GOT3 (cell line): Measurements from ENCODE around the gene ATP2B1.
"Not testable (repeated sequence)": the region's sequence is repeated elsewhere in the genome, so short reads cannot be mapped to it uniquely, and the experiment has no call there.

ENCODE experiments used
- DNase-seq: peaks from one replicate; lab custom pipeline; 2025; ENCODE audit warnings: mixed read lengths; lab: John Stamatoyannopoulos, UW

ATP2B1 gene

DNA sequence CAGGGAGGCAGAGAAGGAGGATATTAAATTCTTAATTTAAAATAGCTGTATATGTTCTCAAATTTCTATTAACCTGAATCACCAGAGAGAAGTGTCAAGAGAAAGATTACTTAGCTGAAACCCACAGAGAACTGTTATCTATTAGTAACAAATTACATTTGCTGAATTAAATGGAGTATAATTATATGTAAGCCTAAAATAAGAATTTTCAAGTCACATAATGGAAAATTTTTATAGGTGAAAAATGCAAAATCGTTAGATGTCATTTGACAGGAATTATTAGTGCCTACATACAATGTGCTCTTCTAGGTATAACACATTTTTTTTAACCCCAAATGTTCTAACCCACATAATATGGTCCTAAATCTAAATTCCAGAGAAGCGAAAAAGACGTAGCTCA is 4.1 kb upstream of the ATP2B1 start:
- no peak for DNase-seq

DNA sequence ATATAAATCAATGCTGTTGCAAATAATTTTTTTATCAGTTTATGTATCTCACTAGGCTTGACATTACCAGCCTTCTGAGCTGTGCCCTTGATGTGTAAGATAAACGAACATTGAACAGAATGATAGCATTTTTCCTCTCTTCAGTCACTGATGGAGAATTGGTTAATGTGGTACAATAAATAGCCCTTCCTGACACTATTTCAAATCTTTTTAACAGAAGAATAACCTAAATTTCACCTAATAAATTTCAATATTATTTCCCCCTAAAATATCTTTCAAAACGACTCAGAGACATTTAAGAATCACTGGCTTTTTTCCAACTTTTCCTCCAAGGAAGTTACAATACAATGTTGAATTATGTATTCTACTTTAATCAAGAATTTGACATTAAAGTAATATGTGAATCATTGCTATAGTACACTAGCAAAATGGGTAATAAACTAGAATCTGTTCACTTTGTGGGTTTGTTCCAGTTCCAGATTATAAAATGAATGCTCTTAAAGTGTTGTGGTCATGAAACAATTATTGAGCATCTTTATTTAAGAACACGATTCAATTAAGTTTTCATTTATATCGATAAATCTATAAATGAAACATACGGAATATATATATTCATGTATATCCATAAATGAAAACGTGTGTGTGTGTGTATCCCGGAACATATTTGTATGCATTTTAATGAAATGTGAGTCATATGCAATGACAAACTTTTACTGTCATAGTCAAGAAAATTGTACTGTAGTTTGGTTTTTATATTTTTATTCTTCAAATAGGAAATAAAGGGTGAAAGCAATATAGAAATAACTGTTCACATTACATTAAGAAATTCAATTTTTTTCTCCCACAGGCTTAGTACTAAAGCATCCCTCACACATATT is 2.5 kb upstream of the ATP2B1 start:
- DNase-seq = no peak

DNA sequence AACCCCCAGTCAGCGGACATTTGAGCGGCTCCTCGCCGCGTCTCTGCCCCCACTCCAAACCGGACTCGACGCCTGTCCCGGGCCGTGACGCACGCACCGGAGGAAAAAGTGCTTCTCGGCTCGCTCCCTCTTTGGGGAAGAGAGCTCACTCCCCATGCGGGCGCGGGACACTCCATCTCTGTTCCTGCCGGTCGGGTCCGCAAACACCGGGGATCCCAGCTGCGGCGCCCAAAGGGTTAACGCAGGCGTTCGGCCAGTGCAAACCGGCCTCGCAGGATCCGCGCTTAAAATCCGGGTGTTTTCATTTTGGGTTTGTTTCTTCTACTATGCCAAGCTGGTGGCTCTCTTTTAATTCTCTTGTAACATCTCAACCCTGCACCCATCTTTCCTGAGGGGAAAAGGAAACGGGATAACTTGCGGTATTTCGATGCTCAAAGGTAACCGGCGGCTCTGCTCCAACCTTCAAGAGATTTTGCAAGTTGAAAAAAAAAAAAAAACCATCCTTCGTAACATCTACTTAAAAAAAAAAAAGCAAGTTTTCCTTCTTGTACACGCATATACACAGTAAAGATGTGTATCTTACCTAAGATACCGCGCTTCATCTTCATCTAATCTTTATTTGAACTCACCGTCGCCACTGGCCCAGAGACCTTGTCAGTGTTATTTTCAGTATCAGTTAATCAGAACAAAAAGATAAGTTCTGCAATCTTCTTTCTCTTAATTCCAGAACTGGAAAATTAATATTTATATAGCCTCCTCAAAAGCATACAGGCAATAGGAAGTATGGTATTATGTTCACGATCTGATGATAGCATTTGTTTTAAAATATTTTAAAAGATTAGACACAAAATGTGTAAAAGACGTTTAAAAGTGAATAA is 1.6 kb upstream of the ATP2B1 start:
- DNase-seq = no peak

DNA sequence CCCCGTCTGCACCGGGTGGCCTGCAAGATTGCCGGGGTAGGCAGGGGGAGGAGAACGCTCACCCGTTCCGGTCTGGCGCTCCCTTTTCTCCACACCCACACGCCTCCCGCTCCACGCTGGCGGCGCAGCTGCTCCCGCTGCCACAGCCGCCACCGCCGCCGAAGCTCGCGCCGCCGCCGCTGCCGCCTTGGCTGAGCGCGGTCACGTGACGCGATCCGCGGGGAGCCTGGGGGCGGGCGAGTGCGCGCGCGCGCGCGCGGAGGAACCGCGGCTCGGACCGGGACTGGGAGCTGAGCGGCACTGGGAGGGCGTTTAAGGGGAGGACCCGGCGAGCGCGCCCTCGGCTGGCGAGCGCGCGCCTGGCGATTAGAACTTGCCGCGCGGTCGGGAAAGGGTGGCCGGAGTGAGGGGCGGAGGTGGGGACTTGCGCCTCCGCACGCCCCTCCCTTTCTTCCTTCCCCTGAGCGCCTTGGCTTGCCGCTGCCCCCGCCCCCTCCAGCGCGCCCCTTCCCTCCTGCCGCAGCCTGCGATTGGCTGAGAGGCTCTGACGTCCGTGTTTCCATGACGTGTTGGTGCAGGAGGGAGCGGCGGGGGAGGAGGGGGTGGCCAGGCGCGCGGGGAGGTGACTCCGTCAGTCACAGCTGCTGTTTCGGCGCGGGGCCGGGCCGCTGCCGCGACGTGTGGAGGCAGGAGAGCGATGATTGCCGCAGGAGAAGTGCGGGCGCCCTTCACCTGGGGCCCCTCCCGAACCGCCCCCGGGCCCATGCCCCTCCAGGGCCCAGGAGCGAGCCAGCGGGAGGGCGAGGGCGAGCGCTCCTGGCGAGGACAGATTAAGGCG is 738 bp upstream of the ATP2B1 start:
- peak; percentile 95 for DNase-seq

DNA sequence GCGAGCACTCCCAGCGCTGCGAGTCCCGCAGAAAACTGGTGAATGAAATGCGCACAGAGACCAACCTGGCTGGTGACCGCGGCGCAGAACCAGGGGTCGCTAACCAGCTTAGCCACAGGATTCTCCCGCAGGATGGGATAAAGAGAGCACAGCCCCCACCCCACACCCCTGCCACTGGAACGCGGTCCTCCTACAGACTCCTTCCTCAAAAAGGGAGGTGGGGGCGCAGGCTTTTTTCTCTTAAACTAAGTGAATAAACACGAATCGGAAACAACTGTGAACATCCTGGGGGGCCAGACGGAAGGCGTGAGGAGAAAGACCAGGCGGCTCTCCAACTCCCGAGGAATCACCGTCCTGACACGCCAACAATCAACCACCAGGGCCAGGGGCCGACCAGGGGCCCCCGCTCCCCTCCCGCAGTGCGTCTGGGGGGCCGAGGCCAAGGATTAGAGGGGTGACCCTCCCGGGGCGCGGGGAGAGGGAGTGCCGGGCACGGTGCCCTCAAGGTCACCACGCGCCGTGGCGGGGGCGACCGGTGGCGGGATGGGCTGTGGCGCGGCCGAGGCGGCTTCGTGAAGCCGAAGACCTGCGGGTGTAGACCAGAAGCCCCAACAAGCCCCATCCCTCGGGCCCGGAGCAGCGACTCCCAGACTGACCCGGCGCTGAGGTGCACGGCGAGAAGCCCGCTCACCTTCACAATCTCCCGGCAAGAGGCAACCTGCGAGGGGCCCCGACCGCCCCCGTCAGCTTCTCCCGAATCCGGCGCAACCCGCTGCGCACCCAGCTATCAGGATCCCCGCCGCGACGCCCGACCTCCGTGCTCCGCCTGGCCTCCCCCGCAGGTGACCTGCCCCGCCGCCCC is 704 bp downstream of the ATP2B1 start:
- no peak for DNase-seq

DNA sequence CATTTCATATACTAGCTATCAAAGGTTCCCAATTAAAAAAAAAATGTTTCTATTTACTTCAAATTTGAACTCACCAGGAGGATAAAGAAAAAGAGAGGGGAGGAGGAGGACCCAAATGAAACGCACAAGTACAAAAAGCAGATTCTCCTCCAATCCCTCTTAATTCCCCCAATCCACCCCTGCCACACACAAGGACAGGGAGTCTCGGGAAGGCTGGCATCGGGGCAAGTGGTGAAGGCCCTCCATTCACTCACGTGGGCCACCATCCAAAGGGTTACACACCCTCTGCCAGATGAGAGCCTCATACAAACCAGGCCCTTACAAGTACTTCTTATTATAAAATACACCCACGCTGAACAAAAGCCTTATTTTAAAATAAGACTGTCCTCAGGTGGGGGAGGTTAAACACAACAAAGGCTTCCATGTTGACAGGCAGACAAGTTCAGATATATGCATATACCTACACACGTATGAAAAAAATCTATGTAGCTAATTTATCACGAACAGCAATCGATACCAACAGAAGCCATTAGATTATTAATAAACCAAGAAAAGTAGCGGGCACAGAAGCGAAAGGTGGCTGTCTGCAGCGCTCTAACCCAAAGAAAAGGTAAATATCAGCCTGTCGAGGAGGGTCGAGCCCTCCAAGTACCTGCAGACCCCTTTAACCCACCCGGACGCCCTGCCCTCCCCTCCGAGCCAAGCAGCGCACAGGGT is 1.5 kb downstream of the ATP2B1 start:
- DNase-seq = no peak

DNA sequence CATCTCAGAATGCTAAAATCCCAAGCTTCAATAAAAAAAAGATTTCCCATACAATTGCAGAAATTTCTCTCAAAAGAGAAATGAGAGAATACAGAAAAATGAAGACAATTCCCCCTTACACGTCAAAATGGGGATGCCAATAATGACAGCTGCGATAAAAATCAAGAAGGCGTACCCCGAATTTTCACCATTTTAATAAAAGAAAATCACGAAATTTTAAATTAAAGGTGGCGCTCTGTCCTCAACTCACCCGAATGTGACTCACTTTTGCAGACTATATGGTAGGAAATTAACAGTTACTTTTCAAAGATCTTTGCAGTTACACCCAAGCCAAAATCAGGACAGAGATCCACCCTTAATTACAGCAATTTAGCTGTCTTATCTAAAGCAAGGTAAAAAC is 2.1 kb downstream of the ATP2B1 start:
- DNase-seq = no peak

DNA sequence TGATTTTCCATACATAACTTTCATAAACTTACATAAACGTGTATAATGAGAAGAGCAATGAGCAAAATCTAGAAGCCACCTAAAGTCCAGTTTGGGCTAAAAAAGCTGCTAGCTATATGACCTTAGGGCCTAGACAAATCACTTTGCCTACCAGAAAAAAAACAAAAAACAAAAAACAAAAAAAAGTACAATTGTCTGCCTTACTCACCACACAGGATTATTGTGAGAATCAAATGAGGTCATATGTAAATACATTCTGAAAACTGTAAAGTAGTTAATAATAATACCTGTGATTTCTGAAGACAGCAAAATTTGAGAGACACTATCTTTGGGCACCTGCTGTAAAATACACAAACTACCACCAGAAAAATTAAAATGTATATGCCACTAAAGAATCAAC is 4.2 kb downstream of the ATP2B1 start:
- DNase-seq = no peak

DNA sequence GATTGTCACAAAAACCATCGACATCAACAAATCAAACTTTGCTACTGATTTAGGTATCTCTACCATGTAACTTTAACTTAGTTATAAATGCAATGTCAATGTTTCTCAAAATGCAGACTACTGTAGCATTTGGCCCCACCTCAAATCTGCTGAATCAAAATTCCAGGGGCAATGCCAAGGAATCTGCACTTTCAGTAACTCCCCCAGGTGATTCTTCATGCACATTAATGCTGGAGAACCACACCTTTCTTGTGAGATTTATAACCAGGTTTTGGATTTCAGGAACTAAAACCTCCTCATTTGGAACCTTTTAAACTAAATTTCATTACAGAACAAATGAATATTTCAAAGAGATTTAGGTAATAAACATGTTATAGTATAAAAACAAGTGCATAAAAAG is 4.9 kb downstream of the ATP2B1 start:
- DNase-seq = no peak

DNA sequence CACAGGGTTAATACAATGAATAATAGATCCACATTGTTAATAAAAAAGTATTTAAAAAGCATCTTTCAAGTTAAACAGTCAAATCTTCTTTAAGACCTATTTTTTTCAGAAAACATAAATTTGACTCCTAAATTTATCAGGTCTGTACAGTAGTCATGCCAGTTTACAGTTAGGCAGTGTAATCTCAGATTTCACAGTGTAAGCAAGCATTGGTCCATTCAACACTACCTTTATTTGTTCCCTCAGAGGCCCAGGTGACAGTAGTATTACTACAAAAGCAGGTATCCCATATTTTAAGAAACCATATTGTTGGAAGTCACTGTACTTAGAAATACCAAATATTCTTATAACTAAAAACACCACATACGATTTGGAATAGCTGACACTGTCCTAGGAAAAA is 6.1 kb downstream of the ATP2B1 start:
- no peak for DNase-seq

DNA sequence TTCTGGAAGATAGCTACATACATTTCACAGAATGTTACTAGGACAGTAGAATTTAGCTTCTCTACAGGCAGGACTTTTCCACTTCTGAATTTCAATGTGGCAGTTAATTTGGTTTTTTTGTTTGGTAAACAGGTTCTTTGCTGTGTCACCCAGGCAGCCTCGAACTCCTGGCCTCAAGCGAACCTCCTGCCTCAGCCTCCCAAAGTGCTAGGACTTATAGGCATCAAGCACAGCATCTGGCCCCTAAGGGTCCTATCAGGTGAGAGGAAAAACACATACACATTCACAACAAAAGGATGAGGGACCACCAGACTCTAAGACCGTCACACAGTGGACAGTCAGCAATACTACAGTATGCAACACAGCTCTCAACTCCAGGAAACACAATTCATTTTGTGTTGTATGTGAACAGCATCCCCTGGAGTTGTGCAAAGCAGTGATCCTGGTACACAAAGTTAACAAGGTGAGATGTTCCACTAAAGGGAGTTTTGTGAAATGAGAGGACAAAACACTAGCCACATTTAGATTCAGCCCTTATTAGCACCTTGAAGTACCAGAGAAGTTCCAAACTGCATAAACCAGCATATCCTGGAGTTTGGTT is 6.9 kb downstream of the ATP2B1 start:
- no peak for DNase-seq

DNA sequence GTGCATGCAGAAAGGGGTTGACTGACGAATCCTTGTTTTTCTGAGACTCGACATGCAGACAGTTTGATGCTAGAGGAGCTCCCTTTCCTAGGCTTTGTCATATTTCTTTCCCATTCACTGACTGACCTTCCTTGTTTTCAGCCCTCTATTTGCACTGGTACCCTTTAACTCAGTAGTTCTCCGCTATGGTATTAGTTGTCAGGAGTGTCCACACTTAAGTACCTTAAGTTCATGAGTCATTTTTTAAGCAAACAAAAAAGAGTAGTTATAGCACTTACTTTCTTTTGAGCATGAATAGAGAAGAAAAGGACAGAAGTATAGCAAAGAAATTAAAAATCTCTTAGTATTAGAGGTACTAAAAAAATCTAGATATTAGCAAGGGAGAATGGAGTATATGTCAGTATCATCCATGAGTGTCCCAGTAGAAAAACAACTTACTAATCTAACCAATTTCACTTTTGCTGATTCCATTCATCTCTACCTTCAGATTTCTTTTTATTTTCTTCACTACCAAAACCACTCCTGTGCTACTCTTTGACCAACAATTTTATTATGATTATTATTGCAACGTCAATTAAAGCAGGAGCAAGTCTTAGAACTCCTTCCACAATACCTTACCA is 8.3 kb downstream of the ATP2B1 start:
- DNase-seq = no peak

DNA sequence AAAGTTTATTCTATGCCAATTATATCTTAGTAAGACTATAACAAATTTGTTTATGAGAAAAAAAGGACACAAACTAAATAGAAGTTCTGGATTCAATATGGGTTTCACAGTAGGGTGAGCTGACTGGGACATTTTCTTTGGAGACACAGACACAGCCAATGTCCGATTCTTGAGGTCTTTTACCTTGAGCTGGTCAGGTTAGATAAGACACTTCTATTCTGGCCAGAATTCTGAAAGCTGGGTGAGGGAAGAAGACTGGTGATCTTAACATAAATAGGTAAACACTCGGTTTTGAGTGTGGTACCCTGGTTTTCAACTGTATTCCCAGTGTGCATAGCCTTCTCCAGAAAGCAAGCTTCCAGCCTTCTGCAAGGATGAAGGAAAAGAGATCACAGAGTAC is 10.0 kb downstream of the ATP2B1 start:
- DNase-seq = no peak

DNA sequence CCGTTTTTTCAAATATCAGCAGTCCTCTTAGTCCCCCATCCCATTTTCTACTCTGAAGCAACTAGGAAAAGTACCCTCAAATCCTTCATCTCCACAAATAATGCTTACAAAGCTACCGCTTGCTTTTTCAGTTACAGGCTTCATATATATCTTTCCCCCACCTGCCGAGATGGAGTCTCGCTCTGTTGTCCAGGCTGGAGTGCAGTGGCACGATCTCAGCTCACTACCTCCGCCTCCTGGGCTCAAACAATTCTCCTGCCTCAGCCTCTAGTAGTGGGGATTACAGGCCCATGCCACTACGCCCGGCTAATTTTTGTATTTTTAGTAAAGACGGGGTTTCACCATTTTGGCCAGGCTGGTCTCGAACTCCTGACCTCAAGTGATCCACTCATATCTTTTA is 10.9 kb downstream of the ATP2B1 start:
- not testable (repeated sequence) for DNase-seq

DNA sequence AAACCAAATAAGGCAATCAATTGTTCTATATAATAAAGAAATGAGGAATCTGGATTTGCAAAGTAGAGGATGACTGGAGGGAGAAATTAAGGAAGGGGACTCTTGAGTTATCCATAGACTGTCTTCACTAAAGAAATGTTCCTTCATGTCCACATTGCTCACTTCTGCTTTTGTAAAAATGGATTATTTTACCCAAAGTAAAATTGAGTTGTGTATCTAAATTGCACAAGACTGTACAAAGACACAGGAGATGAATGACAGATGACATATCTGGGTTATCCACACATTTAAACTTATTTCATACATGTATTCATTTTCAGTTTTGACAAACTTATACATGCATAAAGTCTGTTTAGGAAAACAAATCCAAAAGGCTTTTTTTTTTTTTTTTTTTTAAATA is 11.3 kb downstream of the ATP2B1 start:
- no peak for DNase-seq

DNA sequence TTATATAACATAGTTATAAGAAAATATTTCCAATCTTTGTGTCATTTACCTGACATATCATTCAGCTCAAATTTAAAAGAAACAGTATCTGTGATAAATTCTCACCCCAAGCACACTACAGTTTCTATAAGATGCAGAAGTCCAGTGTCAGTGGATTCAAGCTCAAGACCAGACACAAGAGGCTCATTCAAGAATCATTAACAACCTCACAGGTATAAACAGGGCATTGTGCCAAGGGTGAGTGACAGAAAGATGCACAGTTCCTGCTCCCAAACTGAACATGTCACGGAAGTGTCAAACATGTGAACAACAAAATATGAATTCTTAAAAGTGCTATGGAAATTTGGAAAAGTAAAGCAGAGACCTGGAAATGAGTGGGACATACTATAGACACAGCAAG is 12.8 kb downstream of the ATP2B1 start:
- no peak for DNase-seq

DNA sequence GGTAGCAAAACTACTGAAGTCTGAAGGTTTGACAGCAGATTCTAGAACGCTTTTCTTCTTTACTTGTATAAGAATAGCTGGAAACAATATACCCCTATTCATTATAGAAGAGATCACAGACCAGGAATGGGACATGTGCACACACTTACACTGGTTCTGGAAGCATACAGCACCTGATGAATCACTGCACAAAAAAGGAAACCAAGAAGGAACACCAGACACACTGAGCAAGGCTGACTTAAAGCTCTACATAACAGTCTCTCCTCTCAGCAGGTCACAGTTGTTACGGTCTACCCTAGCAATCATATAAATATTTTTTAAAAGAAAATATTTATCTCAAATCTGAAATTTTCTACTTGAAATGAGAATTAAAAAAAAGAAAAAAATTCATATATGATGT is 13.5 kb downstream of the ATP2B1 start:
- no peak for DNase-seq

DNA sequence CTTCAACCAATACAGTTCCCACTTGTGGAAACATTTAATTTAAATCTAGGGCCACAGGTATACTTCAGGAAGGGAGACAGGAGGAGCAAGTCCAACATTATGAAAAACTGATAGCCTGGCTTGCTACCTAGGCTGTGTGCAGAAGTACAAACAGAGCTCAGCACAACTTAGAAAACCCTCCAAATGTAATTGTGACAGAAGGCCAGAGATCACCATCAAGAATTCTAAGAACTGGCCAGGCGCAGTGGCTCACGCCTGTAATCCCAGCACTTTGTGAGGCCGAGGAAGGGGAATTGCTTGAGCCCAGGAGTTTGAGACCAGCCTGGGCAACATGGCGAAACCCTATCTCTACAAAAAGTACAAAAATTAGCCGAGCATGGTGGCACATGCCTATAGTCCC is 14.1 kb downstream of the ATP2B1 start:
- DNase-seq = no peak

DNA sequence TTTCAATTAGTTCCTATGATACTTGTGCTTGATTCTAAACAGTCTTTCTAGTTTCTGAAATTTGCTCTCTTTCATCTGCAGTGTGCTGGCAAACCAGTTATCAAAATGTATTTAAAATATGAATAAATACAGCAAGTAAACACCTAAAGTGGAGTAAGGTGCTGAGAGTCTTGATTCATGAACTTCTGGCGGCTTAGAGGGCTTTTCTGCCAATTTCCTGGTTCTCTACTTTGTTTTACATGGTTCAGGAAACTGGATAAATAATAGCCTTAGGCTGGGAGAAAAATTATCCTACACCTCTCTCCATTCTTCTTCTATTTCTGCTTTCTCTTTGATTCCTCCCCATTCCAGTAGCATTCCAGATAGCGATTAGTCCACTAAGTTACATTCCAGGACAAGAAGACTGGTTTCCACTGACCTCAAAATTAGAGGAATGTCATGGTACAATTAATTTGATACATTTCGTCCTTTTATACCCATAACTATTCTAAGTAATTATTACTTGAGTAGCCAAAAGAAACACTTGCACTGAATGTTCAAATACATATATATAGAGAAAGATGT is 14.9 kb downstream of the ATP2B1 start:
- DNase-seq = no peak
